ENCODE data around the gene DRD4.

The DRD4 gene

GRCh38 chr11:616320-617198 is 20.5 kb upstream of the DRD4 start:
- ChIA-PET CTCF (no interaction called here), POLR2A (no interaction called here)
- no peak for DNase-seq (ENCODE audit: extremely low spot score)
- no peak for TF ChIP-seq HDGF (IDR thresholded peaks at IDR 0.05; ENCODE audit: borderline replicate concordance)
- no peak for TF ChIP-seq CTBP1 (IDR thresholded peaks at IDR 0.05; ENCODE audit: borderline replicate concordance)
- no peak for TF ChIP-seq BHLHE40 (IDR thresholded peaks at IDR 0.05; ENCODE audit: borderline replicate concordance)
- TF ChIP-seq LEF1 (IDR thresholded peaks at IDR 0.05; ENCODE audit: borderline replicate concordance) = no peak
- TF ChIP-seq PKNOX1 (IDR thresholded peaks at IDR 0.05) = no peak
- no peak for TF ChIP-seq ARNT (IDR thresholded peaks at IDR 0.05)
- no peak for TF ChIP-seq FOXA1 (IDR thresholded peaks at IDR 0.05)
- no peak for TF ChIP-seq TARDBP (IDR thresholded peaks at IDR 0.05)
- TF ChIP-seq ELF4 (IDR thresholded peaks at IDR 0.05) = no peak
- TF ChIP-seq ZNF384 (IDR thresholded peaks at IDR 0.05) = no peak
- TF ChIP-seq FOXK2 (IDR thresholded peaks at IDR 0.05) = no peak

GRCh38 chr11:617199-617911 is 19.7 kb upstream of the DRD4 start:
- TF ChIP-seq FOXA1 (IDR thresholded peaks at IDR 0.05) (no peak), PKNOX1 (IDR thresholded peaks at IDR 0.05) (no peak), SP1 (IDR thresholded peaks at IDR 0.05) (no peak), CTBP1 (IDR thresholded peaks at IDR 0.05; ENCODE audit: borderline replicate concordance) (no peak), BHLHE40 (IDR thresholded peaks at IDR 0.05; ENCODE audit: borderline replicate concordance) (no peak), SUZ12 (IDR thresholded peaks at IDR 0.05) (no peak), NFRKB (IDR thresholded peaks at IDR 0.05) (no peak), ZNF384 (IDR thresholded peaks at IDR 0.05) (no peak), ARNT (IDR thresholded peaks at IDR 0.05) (no peak), LEF1 (IDR thresholded peaks at IDR 0.05; ENCODE audit: borderline replicate concordance) (no peak), FOXM1 (IDR thresholded peaks at IDR 0.05; ENCODE audit: borderline replicate concordance) (no peak), L3MBTL2 (conservative IDR thresholded peaks at IDR 0.05) (no peak), FOXK2 (IDR thresholded peaks at IDR 0.05) (no peak), HDGF (IDR thresholded peaks at IDR 0.05; ENCODE audit: borderline replicate concordance) (no peak), ELF4 (IDR thresholded peaks at IDR 0.05) (no peak), TARDBP (IDR thresholded peaks at IDR 0.05) (no peak)
- no peak for DNase-seq (ENCODE audit: extremely low spot score)
- ChIA-PET POLR2A (no interaction called here), CTCF (no interaction called here)

DNA sequence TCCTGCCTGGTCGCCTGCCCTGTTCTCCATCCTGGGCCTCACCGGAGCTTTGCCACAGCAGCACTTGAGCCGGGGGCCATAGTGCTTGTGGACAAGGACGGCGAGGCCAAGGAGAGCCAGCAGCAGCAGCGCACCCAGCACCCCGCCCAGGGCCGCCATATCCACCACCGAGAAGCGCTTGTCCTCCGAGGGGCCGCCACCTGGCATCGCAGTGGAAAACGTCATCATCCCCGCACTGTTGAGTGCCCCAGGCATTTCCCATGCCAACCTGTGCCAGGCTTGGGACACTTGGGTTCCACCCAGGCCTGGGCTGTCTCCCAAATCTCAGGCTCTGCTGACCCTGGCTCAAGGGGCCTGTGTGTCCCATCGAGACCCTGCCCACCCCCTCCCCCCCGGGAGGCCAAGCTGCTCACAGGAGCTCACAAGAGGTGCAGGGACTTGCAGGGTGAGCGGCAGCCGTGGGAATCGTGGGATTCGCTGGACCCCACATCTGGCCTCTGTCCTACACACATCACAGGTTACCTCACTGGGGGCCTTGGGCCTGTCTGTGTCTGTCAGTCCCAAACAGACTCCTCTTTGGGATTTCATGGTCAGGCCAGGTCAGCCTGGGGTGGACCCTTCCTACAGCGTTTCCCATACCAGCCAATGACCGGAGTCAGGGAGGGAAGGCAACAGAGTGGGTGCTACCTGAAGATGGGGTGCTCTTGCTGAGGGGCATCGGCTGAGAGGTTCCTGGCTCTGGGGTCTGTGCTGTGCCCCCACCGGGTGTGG is 19.0 kb upstream of the DRD4 start:
- ChIA-PET POLR2A (no interaction called here), CTCF (no interaction called here)
- TF ChIP-seq SP1 (IDR thresholded peaks at IDR 0.05) (no peak), CTBP1 (IDR thresholded peaks at IDR 0.05; ENCODE audit: borderline replicate concordance) (no peak), ELF4 (IDR thresholded peaks at IDR 0.05) (no peak)
- DNase-seq (ENCODE audit: extremely low spot score) = no peak

GRCh38 chr11:618856-619627 is 18.0 kb upstream of the DRD4 start:
- DNase-seq (ENCODE audit: extremely low spot score) = no peak
- TF ChIP-seq L3MBTL2 (conservative IDR thresholded peaks at IDR 0.05) = no peak
- no peak for TF ChIP-seq CTBP1 (IDR thresholded peaks at IDR 0.05; ENCODE audit: borderline replicate concordance)
- TF ChIP-seq TARDBP (IDR thresholded peaks at IDR 0.05) = no peak
- TF ChIP-seq HDGF (IDR thresholded peaks at IDR 0.05; ENCODE audit: borderline replicate concordance) = no peak
- no peak for TF ChIP-seq BHLHE40 (IDR thresholded peaks at IDR 0.05; ENCODE audit: borderline replicate concordance)
- TF ChIP-seq ZNF384 (IDR thresholded peaks at IDR 0.05) = no peak
- TF ChIP-seq SUZ12 (IDR thresholded peaks at IDR 0.05) = no peak
- TF ChIP-seq LEF1 (IDR thresholded peaks at IDR 0.05; ENCODE audit: borderline replicate concordance) = no peak
- TF ChIP-seq ARNT (IDR thresholded peaks at IDR 0.05) = no peak
- TF ChIP-seq PKNOX1 (IDR thresholded peaks at IDR 0.05) = no peak
- TF ChIP-seq FOXK2 (IDR thresholded peaks at IDR 0.05) = no peak
- no peak for TF ChIP-seq ELF4 (IDR thresholded peaks at IDR 0.05)
- no peak for TF ChIP-seq NFRKB (IDR thresholded peaks at IDR 0.05)
- TF ChIP-seq FOXA1 (IDR thresholded peaks at IDR 0.05) = no peak
- TF ChIP-seq FOXM1 (IDR thresholded peaks at IDR 0.05; ENCODE audit: borderline replicate concordance) = no peak
- no peak for TF ChIP-seq SP1 (IDR thresholded peaks at IDR 0.05)
- ChIA-PET POLR2A (no interaction called here), CTCF (no interaction called here)

- DNase-seq (ENCODE audit: extremely low spot score) = no peak
- CTCF ChIA-PET = no interaction called here
- POLR2A ChIA-PET = no interaction called here
These were observed 17.4 kb upstream of the DRD4 start for GRCh38 chr11:619628-620050.

More at GRCh38 chr11:619628-620050, 17.4 kb upstream of the DRD4 start:
- TF ChIP-seq HDGF (IDR thresholded peaks at IDR 0.05; ENCODE audit: borderline replicate concordance) (no peak), FOXK2 (IDR thresholded peaks at IDR 0.05) (no peak), ARNT (IDR thresholded peaks at IDR 0.05) (no peak)
